ENCODE data around the gene LYRM9.

LYRM9 gene

GRCh38 chr17:27907976-27908558 is 14.9 kb upstream of the LYRM9 start:
- Histone ChIP-seq H4K20me1 (no peaks in the 10 kb centered on the region), H3K36me3 (no peaks in the 10 kb centered on the region), H3K4me3 (no peak overlapping the region), H3K4me2 (no peak overlapping the region), H3K9ac (no peak overlapping the region), H3K27me3 (no peaks in the 10 kb centered on the region), H3K27ac (no peak overlapping the region), H3K9me3 (no peaks in the 10 kb centered on the region), H3K4me1 (no peaks in the 10 kb centered on the region)
- TF ChIP-seq Cebpa-rat (IDR thresholded peaks at IDR 0.05) = no peak

- peaks cover 9% of the 10 kb centered on the region for H3K9me3 ChIP-seq
- no peak overlapping the region for H3K9ac ChIP-seq
- H3K36me3 ChIP-seq = no peaks in the 10 kb centered on the region
- TF ChIP-seq Cebpa-rat (IDR thresholded peaks at IDR 0.05) = no peak
- no peak overlapping the region for H3K27ac ChIP-seq
- no peaks in the 10 kb centered on the region for H3K4me1 ChIP-seq
- H4K20me1 ChIP-seq = no peaks in the 10 kb centered on the region
- H3K4me3 ChIP-seq = no peak overlapping the region
- H3K4me2 ChIP-seq = no peak overlapping the region
- H3K27me3 ChIP-seq = no peaks in the 10 kb centered on the region
Measured at GRCh38 chr17:27906623-27907022, 13.5 kb upstream of the LYRM9 start.

GRCh38 chr17:27906226-27906580 is 13.0 kb upstream of the LYRM9 start:
- H3K27ac ChIP-seq = no peak overlapping the region
- no peak overlapping the region for H3K9ac ChIP-seq
- no peak overlapping the region for H3K4me3 ChIP-seq
- no peaks in the 10 kb centered on the region for H3K36me3 ChIP-seq
- peaks cover 9% of the 10 kb centered on the region for H3K9me3 ChIP-seq
- no peaks in the 10 kb centered on the region for H3K27me3 ChIP-seq
- H3K4me1 ChIP-seq = no peaks in the 10 kb centered on the region
- H4K20me1 ChIP-seq = no peaks in the 10 kb centered on the region
- no peak for TF ChIP-seq Cebpa-rat (IDR thresholded peaks at IDR 0.05)
- H3K4me2 ChIP-seq = no peak overlapping the region

- Histone ChIP-seq H3K27me3 (no peaks in the 10 kb centered on the region), H3K36me3 (no peaks in the 10 kb centered on the region), H3K9me3 (peaks cover 9% of the 10 kb centered on the region), H3K9ac (no peak overlapping the region), H3K27ac (no peak overlapping the region), H4K20me1 (no peaks in the 10 kb centered on the region), H3K4me2 (no peak overlapping the region), H3K4me1 (no peaks in the 10 kb centered on the region), H3K4me3 (no peak overlapping the region)
- no peak for TF ChIP-seq Cebpa-rat (IDR thresholded peaks at IDR 0.05)
Measured at GRCh38 chr17:27905447-27906225, 12.5 kb upstream of the LYRM9 start.

- H3K4me3 ChIP-seq = no peak overlapping the region
- no peak overlapping the region for H3K4me2 ChIP-seq
- H3K36me3 ChIP-seq = no peaks in the 10 kb centered on the region
- H3K27ac ChIP-seq = no peak overlapping the region
- no peaks in the 10 kb centered on the region for H3K4me1 ChIP-seq
- no peak for TF ChIP-seq Cebpa-rat (IDR thresholded peaks at IDR 0.05)
- no peak overlapping the region for H3K9ac ChIP-seq
- peaks cover 9% of the 10 kb centered on the region for H3K9me3 ChIP-seq
- no peaks in the 10 kb centered on the region for H3K27me3 ChIP-seq
- no peaks in the 10 kb centered on the region for H4K20me1 ChIP-seq
Measured at GRCh38 chr17:27904534-27905446, 11.6 kb upstream of the LYRM9 start.

GRCh38 chr17:27904114-27904513 is 10.9 kb upstream of the LYRM9 start:
- H3K27me3 ChIP-seq = no peaks in the 10 kb centered on the region
- H3K27ac ChIP-seq = no peak overlapping the region
- H3K4me1 ChIP-seq = no peaks in the 10 kb centered on the region
- H3K9ac ChIP-seq = no peak overlapping the region
- no peaks in the 10 kb centered on the region for H4K20me1 ChIP-seq
- no peak for TF ChIP-seq Cebpa-rat (IDR thresholded peaks at IDR 0.05)
- H3K9me3 ChIP-seq = peaks cover 9% of the 10 kb centered on the region
- H3K4me2 ChIP-seq = no peak overlapping the region
- H3K4me3 ChIP-seq = no peak overlapping the region
- H3K36me3 ChIP-seq = no peaks in the 10 kb centered on the region

GRCh38 chr17:27899525-27899924 is 6.4 kb upstream of the LYRM9 start:
- H3K4me1 ChIP-seq = peaks cover 3% of the 10 kb centered on the region; the same call in 1 of the 2 replicates
- no peak overlapping the region for H3K4me3 ChIP-seq
- no peak overlapping the region for H3K4me2 ChIP-seq
- no peaks in the 10 kb centered on the region for H4K20me1 ChIP-seq
- H3K27ac ChIP-seq = no peak overlapping the region
- TF ChIP-seq Cebpa-rat (IDR thresholded peaks at IDR 0.05) = no peak
- no peak overlapping the region for H3K9ac ChIP-seq
- no peaks in the 10 kb centered on the region for H3K27me3 ChIP-seq
- H3K9me3 ChIP-seq = peaks cover 9% of the 10 kb centered on the region
- H3K36me3 ChIP-seq = no peaks in the 10 kb centered on the region

GRCh38 chr17:27898096-27898495 is 4.9 kb upstream of the LYRM9 start:
- H3K4me3 ChIP-seq = no peak overlapping the region
- H3K36me3 ChIP-seq = no peaks in the 10 kb centered on the region
- no peak overlapping the region for H3K27ac ChIP-seq
- H4K20me1 ChIP-seq = no peaks in the 10 kb centered on the region
- H3K9me3 ChIP-seq = peaks cover 9% of the 10 kb centered on the region
- no peaks in the 10 kb centered on the region for H3K27me3 ChIP-seq
- H3K4me1 ChIP-seq = peaks cover 16% of the 10 kb centered on the region
- no peak overlapping the region for H3K9ac ChIP-seq
- no peak for TF ChIP-seq Cebpa-rat (IDR thresholded peaks at IDR 0.05)
- no peak overlapping the region for H3K4me2 ChIP-seq

- Histone ChIP-seq H4K20me1 (no peaks in the 10 kb centered on the region), H3K4me3 (no peak overlapping the region), H3K27ac (no peak overlapping the region), H3K4me1 (peaks cover 21% of the 10 kb centered on the region), H3K36me3 (no peaks in the 10 kb centered on the region), H3K9ac (no peak overlapping the region), H3K4me2 (no peak overlapping the region), H3K27me3 (no peaks in the 10 kb centered on the region), H3K9me3 (no peaks in the 10 kb centered on the region)
- no peak for TF ChIP-seq Cebpa-rat (IDR thresholded peaks at IDR 0.05)
Measured at GRCh38 chr17:27896701-27897100, 3.5 kb upstream of the LYRM9 start.

Measured in BLaER1 (cell line).